Measurements from ENCODE around the gene SNPH. TPM values are rescaled to one million over a fixed set of nuclear protein-coding genes. Genes with fewer than 3 reads are reported as not detected.

The SNPH gene
- polyA plus RNA-seq, 1 donor, result 9.3 TPM

GRCh38 chr20:1265226-1265915 lies 723 bp upstream of the SNPH start:
- no peak for DNase-seq

- DNase-seq, result no peak
Observed at GRCh38 chr20:1265916-1266166, 253 bp upstream of the SNPH start.

GRCh38 chr20:1267161-1267560 lies 1.1 kb downstream of the SNPH start:
- DNase-seq, result no peak

- DNase-seq, result no peak
Observed at GRCh38 chr20:1267809-1268374, 1.8 kb downstream of the SNPH start.

GRCh38 chr20:1269235-1269634 lies 3.1 kb downstream of the SNPH start:
- no peak for DNase-seq

GRCh38 chr20:1269850-1270249 lies 3.8 kb downstream of the SNPH start:
- DNase-seq, result no peak

GRCh38 chr20:1272368-1273100 lies 6.4 kb downstream of the SNPH start:
- DNase-seq, result no peak

- no peak for DNase-seq
Observed at GRCh38 chr20:1273366-1273765, 7.3 kb downstream of the SNPH start.

GRCh38 chr20:1274485-1275311 lies 8.6 kb downstream of the SNPH start:
- DNase-seq, result no peak

GRCh38 chr20:1275919-1276318 lies 9.8 kb downstream of the SNPH start:
- DNase-seq, result no peak

GRCh38 chr20:1277529-1278322 lies 11.6 kb downstream of the SNPH start:
- no peak for DNase-seq

GRCh38 chr20:1278993-1279392 lies 12.9 kb downstream of the SNPH start:
- no peak for DNase-seq

- DNase-seq, result no peak
Observed at GRCh38 chr20:1280195-1281102, 14.4 kb downstream of the SNPH start.

- no peak for DNase-seq
Observed at GRCh38 chr20:1281279-1282057, 15.4 kb downstream of the SNPH start.

- DNase-seq, result no peak
Observed at GRCh38 chr20:1282966-1283365, 16.9 kb downstream of the SNPH start.

GRCh38 chr20:1283522-1284510 lies 17.7 kb downstream of the SNPH start:
- DNase-seq, result no peak

GRCh38 chr20:1286267-1287024 lies 20.4 kb downstream of the SNPH start:
- DNase-seq, result no peak

GRCh38 chr20:1287306-1287705 lies 21.2 kb downstream of the SNPH start:
- no peak for DNase-seq

Measured in hindlimb muscle (tissue), 1 donor.